ENCODE data around the gene SUMO1. TPM values are rescaled to one million over a fixed set of nuclear protein-coding genes. Genes with fewer than 3 reads are reported as not detected.
"Not testable (repeated sequence)": the region's sequence is repeated elsewhere in the genome, so short reads cannot be mapped to it uniquely, and the experiment has no call there.

The SUMO1 gene
- 100 to 1,000 TPM in 10 of 12 donors, 10 to 100 TPM in 1, not detected in 1; 88.9 to 178 (median 126) TPM for polyA plus RNA-seq (ENCODE audit: insufficient read length in 12 of 12)
- long read RNA-seq, donor 1, transcript SUMO1-203 (5 exons, 1,536 nt): major isoform, 69 of 76 reads
- long read RNA-seq, donor 1, partial matches to known transcripts: 0 of 76 reads
- long read RNA-seq, donor 1, other reads (novel, unspliced or antisense): 0 of 76 reads
- long read RNA-seq, donor 2, transcript SUMO1-203 (5 exons, 1,536 nt): major isoform, 82 of 88 reads
- long read RNA-seq, donor 2, partial matches to known transcripts: 0 of 88 reads
- long read RNA-seq, donor 2, other reads (novel, unspliced or antisense): 0 of 88 reads
- long read RNA-seq, donor 3, transcript SUMO1-203 (5 exons, 1,536 nt): major isoform, 27 of 31 reads
- long read RNA-seq, donor 3, partial matches to known transcripts: 0 of 31 reads
- long read RNA-seq, donor 3, other reads (novel, unspliced or antisense): 0 of 31 reads
- long read RNA-seq, donor 4, transcript SUMO1-203 (5 exons, 1,536 nt): major isoform, 18 of 21 reads
- long read RNA-seq, donor 4, partial matches to known transcripts: 0 of 21 reads
- long read RNA-seq, donor 4, other reads (novel, unspliced or antisense): 0 of 21 reads
- long read RNA-seq, donor 5, transcript SUMO1-203 (5 exons, 1,536 nt): major isoform, 66 of 88 reads
- long read RNA-seq, donor 5, partial matches to known transcripts: 13 of 88 reads
- long read RNA-seq, donor 5, other reads (novel, unspliced or antisense): 0 of 88 reads
- long read RNA-seq, donor 6, transcript SUMO1-203 (5 exons, 1,536 nt): major isoform, 32 of 34 reads
- long read RNA-seq, donor 6, partial matches to known transcripts: 0 of 34 reads
- long read RNA-seq, donor 6, other reads (novel, unspliced or antisense): 0 of 34 reads
- long read RNA-seq, donor 7, transcript SUMO1-203 (5 exons, 1,536 nt): major isoform, 27 of 27 reads
- long read RNA-seq, donor 7, partial matches to known transcripts: 0 of 27 reads
- long read RNA-seq, donor 7, other reads (novel, unspliced or antisense): 0 of 27 reads
- long read RNA-seq, donor 8, transcript SUMO1-203 (5 exons, 1,536 nt): major isoform, 49 of 58 reads
- long read RNA-seq, donor 8, partial matches to known transcripts: 0 of 58 reads
- long read RNA-seq, donor 8, other reads (novel, unspliced or antisense): 0 of 58 reads
- long read RNA-seq, donor 9, transcript SUMO1-203 (5 exons, 1,536 nt): major isoform, 43 of 47 reads
- long read RNA-seq, donor 9, partial matches to known transcripts: 0 of 47 reads
- long read RNA-seq, donor 9, other reads (novel, unspliced or antisense): 0 of 47 reads
- long read RNA-seq, donor 10, transcript SUMO1-203 (5 exons, 1,536 nt): major isoform, 48 of 53 reads
- long read RNA-seq, donor 10, partial matches to known transcripts: 0 of 53 reads
- long read RNA-seq, donor 10, other reads (novel, unspliced or antisense): 0 of 53 reads
- long read RNA-seq, donor 11, transcript SUMO1-205 (5 exons, 534 nt): minor isoform, 5 of 77 reads
- long read RNA-seq, donor 11, transcript SUMO1-203 (5 exons, 1,536 nt): major isoform, 68 of 77 reads
- long read RNA-seq, donor 11, partial matches to known transcripts: 0 of 77 reads
- long read RNA-seq, donor 11, other reads (novel, unspliced or antisense): 0 of 77 reads

- peak; percentile 95 for DNase-seq
These were observed at the start of gene SUMO1 for GRCh38 chr2:202238234-202239197. Gene SUMO1 (minus strand): TSS chr2:202238597. CDS start chr2:202238451, 146 bp downstream.

- no peak for DNase-seq
These were observed 48.2 kb upstream of the SUMO1 start for GRCh38 chr2:202286595-202286994.

- DNase-seq: no peak
These were observed 40.5 kb upstream of the SUMO1 start for GRCh38 chr2:202278944-202279343.

GRCh38 chr2:202278036-202278760 lies 39.8 kb upstream of the SUMO1 start:
- no peak for DNase-seq

DNA sequence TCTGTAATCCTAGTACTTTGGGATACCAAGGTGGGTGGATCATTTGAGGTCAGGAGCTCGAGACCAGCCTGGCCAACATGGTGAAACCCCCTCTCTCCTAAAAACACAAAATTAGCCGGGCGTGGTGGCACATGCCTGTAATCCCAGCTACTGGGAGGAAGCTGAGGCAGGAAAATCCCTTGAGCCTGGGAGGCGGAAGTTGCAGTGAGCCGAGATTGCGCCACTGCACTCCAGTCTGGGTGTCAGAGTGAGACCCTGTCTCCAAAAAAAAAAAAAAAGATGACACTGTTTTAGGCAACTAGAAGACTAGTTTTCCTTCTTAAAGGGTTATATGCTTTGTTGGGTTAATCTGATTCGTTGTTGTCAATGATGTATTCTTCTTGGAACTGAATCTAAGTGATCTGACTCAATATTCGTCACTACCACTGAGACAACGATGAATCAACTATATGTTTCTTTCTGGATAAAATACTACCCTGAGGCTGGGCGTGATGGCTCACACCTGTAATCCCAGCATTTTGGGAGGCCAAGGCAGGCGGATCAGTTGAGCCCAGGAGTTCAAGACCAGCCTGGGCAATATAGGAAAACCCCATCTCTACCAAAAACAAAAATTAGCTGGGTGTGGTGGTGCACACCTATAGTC lies 37.8 kb upstream of the SUMO1 start:
- not testable (repeated sequence) for DNase-seq

DNA sequence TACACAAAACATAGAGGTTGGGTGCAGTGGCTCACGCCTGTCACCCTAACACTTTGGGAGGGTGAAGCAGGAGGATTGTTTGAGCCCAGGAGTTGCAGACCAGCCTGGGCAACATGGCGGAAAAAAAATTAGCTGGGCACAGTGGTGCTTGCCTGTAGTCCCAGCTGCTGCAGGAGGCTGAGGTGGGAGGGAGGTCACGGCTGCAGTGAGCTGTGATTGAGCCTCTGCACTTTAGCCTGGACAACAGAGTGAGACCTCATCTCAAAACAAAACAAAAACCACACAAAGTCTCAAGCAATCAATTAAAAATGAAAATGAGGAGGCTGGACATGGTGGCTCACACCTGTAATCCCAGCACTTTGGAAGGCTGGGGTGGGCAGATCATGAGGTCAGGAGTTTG lies 32.1 kb upstream of the SUMO1 start:
- no peak for DNase-seq

- no peak for DNase-seq
These were observed 31.2 kb upstream of the SUMO1 start for GRCh38 chr2:202269585-202269984.

DNA sequence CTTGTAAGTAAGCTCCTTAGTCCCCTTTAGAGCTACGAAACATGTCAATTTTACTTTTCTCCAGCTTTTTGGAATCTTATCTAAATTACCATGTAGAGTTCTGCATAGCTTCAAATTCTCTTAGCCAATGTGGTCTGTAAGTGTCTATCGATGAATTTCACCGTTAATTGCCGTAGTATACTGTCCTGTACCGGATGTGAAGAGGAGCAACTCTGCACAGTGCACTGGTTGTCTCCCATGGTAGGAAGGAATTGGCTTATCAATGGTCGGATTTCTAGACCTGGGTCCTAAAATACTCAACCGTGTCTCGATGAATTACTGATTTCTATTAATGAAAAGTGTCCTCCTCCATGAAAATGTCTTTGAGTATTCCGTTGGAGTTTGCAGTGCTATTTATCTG lies 29.1 kb upstream of the SUMO1 start:
- DNase-seq: no peak

GRCh38 chr2:202265467-202266277 lies 27.3 kb upstream of the SUMO1 start, which contains the start of gene NOP58:
Gene NOP58 (plus strand): TSS chr2:202265763. CDS start chr2:202265942, 179 bp downstream.
- DNase-seq: peak; percentile 97

DNA sequence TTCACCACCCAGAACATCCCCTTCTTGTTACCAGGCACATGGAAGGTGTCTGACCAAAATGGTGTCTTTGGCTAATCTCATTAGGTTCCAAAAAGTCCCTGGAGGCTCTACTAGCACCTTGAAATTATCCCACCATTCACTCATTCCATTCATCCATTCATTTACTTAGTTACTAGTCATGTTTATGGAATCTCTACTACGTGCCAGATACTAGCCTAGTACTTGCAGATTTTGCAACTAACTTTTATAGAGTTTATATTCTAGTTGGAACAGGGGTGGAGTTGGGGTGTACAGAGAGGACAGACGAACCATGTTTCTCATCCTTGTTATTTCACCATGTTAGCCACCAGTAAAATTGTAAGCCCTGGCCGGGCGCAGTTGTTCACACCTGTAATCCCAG lies 23.1 kb upstream of the SUMO1 start:
- DNase-seq: no peak

DNA sequence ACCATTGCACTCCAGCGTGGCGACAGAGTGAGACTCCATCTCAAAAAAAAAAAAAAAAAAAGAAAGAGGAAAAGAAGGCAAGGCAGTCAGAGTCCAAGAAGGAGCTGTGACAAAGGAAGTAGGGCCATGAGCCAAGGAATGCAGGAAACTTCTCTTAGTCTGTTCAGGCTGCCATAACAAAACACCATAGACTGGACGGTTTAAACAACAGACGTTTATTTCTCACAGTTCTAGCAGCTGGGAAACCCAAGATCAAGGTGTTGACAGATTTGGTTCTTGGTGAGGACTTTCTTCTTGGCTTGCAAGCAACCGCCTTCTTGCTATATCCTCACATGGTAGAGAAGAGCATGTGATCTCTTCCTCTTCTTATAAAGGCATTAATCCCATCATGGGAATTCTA lies 13.1 kb upstream of the SUMO1 start:
- DNase-seq: no peak

- no peak for DNase-seq
These were observed 11.3 kb upstream of the SUMO1 start for GRCh38 chr2:202249521-202250253.

DNA sequence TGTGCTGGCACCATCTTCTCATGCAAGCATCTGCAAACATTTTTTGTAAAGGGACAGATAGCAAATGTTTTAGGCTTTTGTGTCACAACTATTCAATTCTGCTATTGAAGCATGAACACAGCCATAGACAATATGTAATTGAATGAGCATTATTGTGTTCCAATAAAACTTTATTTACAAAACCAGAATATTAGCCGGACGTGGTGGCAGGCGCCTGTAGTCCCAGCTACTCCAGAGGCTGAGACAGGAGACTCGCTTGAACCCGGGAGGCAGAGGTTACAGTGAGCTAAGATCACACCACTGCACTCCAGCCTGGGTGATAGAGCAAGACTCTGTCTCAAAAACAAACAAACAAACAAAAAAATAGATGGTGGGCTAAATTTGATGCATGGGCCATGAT lies 9.3 kb upstream of the SUMO1 start:
- not testable (repeated sequence) for DNase-seq

GRCh38 chr2:202237787-202238233 lies 587 bp downstream of the SUMO1 start:
- peak; percentile 36 for DNase-seq

- DNase-seq: no peak
These were observed 16.5 kb downstream of the SUMO1 start for GRCh38 chr2:202221873-202222272.

DNA sequence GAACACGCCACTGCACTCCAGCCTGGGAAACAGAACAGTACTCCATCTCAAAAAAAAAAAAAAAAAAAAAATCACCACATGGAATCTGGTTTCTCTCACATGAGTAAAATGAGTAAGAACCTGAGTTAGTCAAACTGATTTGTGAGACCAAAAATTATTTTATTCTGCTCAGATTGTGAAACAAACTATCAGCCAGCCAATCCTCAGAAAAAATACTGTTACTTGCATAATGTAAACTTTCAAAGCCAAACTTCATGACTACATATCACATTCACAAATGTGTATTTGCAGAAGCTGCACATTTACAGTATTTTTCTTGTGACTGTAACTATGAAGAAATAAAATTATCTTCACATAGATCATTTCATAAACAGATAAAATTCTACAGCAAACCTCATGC lies 23.2 kb downstream of the SUMO1 start:
- no peak for DNase-seq

DNA sequence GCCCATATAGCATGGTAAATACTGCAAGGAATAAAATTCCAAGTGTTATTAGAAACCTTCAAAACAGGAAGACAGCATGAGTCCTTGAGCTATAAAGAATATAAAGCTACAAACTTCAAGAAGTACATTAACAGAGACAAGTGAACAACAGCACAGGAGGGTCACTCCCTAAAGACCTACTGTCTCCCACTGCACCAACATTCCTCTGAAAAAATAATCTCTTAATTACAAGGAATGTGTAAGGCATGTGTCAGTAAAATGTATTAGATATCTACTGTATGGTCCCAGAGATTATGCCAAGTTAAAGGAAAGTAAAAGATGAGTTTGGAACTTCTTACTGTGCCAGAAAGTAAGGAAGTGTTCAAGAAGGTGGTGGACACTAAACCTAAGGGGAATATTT lies 29.9 kb downstream of the SUMO1 start:
- no peak for DNase-seq
